Caco-2 (cell line): ENCODE measurements around the gene CEP120. TPM values are rescaled to one million over a fixed set of nuclear protein-coding genes. Genes with fewer than 3 reads are reported as not detected.
"Not testable (repeated sequence)": the region's sequence is repeated elsewhere in the genome, so short reads cannot be mapped to it uniquely, and the experiment has no call there.

Source experiments
- BruUV-seq: library from RNA; stranded (reverse); fragments of 400-500 nt; replicated peaks from 2 replicates; lab custom pipeline; 2021; lab: Mats Ljungman, UMichigan
- CTCF ChIA-PET: fragments of 300-600 bp; sonication (Branson Sonifier 250); formaldehyde crosslinking; loops from one replicate; lab custom pipeline; 2022; ENCODE audit warnings: antibody characterized with exemption; lab: Charles Lee
- POLR2A ChIA-PET: fragments of 300-600 bp; sonication (Branson Sonifier 250); formaldehyde crosslinking; loops from one replicate; lab custom pipeline; 2022; ENCODE audit warnings: antibody characterized with exemption; lab: Charles Lee
- DNase-seq, 2 experiments: peaks; one replicate each; pipeline versions ENCODE4 v3.0.0 to v3.0.0-alpha.2; 2020 to 2022
- H3K27me3 ChIP-seq: replicated peaks from 2 replicates; pipeline ENCODE4 v1.6.0; 2011; ENCODE audit warnings: low read length; ENCODE audit not compliant: control insufficient read depth, insufficient read depth
- H3K36me3 ChIP-seq: 2 replicates; pipeline ENCODE4 v1.5.1; 2011; ENCODE audit warnings: low read length; ENCODE audit not compliant: control insufficient read depth, insufficient read depth
- H3K4me1 ChIP-seq: fragments of 250-450 bp; sonication (Bioruptor Pico); 2 replicates; pipeline ENCODE4 v1.5.1; 2020; ENCODE audit warnings: mild to moderate bottlenecking
- H3K4me3 ChIP-seq: 2 replicates; pipeline ENCODE4 v1.5.1; 2011; ENCODE audit warnings: low read depth, mild to moderate bottlenecking, control low read depth, low read length
- H3K9me3 ChIP-seq: fragments of 250-450 bp; sonication (Bioruptor Pico); 2 replicates; pipeline ENCODE4 v1.5.1; 2020; ENCODE audit warnings: mild to moderate bottlenecking, moderate library complexity
- H3K27ac Mint-ChIP-seq: one replicate; pipeline ENCODE4 v1.8.0; 2022; ENCODE audit warnings: mixed read lengths; ENCODE audit not compliant: unreplicated experiment
- H3K27me3 Mint-ChIP-seq: one replicate; pipeline ENCODE4 v1.8.0; 2022; ENCODE audit warnings: mixed read lengths; ENCODE audit not compliant: insufficient read depth, unreplicated experiment
- H3K36me3 Mint-ChIP-seq: one replicate; pipeline ENCODE4 v1.8.0; 2022; ENCODE audit warnings: mild to moderate bottlenecking, mixed read lengths; ENCODE audit not compliant: insufficient read depth, unreplicated experiment
- H3K4me1 Mint-ChIP-seq: one replicate; pipeline ENCODE4 v1.8.0; 2022; ENCODE audit warnings: low read depth, mixed read lengths; ENCODE audit not compliant: unreplicated experiment
- H3K4me3 Mint-ChIP-seq: one replicate; pipeline ENCODE4 v1.8.0; 2022; ENCODE audit warnings: mild to moderate bottlenecking, moderate library complexity, mixed read lengths; ENCODE audit not compliant: unreplicated experiment
- H3K9me3 Mint-ChIP-seq: one replicate; pipeline ENCODE4 v1.8.0; 2022; ENCODE audit warnings: mixed read lengths; ENCODE audit not compliant: unreplicated experiment
- CTCF ChIP-seq, 2 experiments: fragments of 200-600 bp in 1 of 2; IDR thresholded peaks; 1 replicate in 1 of 2; 2 replicates in 1 of 2; pipeline versions ENCODE4 v1.5.1 to v1.8.0; 2011 to 2022; ENCODE audit warnings: antibody characterized with exemption in 1 of 2, control low read depth in 1 of 2, inconsistent platforms in 1 of 2, low read depth in 1 of 2, low read length in 1 of 2, mild to moderate bottlenecking in 1 of 2, moderate library complexity in 1 of 2; ENCODE audit not compliant: insufficient read depth in 1 of 2, severe bottlenecking in 1 of 2, unreplicated experiment in 1 of 2
- intact Hi-C: fragments of 100-400 bp; cut with micrococcal nuclease; formaldehyde crosslinking; loops from one replicate; pipeline ENCODE4 v1.10.0; 2022; ENCODE audit not compliant: unreplicated experiment
- total RNA-seq: library from RNA; stranded (reverse); gene quantifications from 2 replicates; pipeline ENCODE4 v1.2.3, GENCODE V29; 2022

Gene CEP120
- total RNA-seq, 1 experiment from 2014 or later, result 25.8 TPM

GRCh38 chr5:123401320-123401719 lies 21.9 kb downstream of the CEP120 start:
- POLR2A ChIA-PET, result interaction anchor here (0.7 kb wide), 1 partner anchor 111 kb away, joined by 3 read pairs; the partner anchor contains the start of gene CSNK1G3
- H3K4me3 Mint-ChIP-seq, result no peak overlapping the region

GRCh38 chr5:123400870-123401291 lies 22.3 kb downstream of the CEP120 start:
- BruUV-seq, CTCF ChIA-PET, H3K27me3 ChIP-seq, H3K4me3 Mint-ChIP-seq, H3K4me1 ChIP-seq, DNase-seq, H3K9me3 ChIP-seq, H3K27ac Mint-ChIP-seq, intact Hi-C loops, H3K9me3 Mint-ChIP-seq, H3K36me3 ChIP-seq, H3K4me1 Mint-ChIP-seq, H3K27me3 Mint-ChIP-seq, H3K4me3 ChIP-seq: not testable (repeated sequence)
- peaks cover 38% of the 10 kb centered on the region for H3K36me3 Mint-ChIP-seq
- POLR2A ChIA-PET, result interaction anchor here (0.7 kb wide), 1 partner anchor 111 kb away, joined by 3 read pairs; the partner anchor contains the start of gene CSNK1G3

More at GRCh38 chr5:123401320-123401719, 21.9 kb downstream of the CEP120 start:
- CTCF ChIA-PET, result no interaction called here
- H3K27me3 ChIP-seq, result no peaks in the 10 kb centered on the region
- TF ChIP-seq CTCF (IDR thresholded peaks at IDR 0.05; ENCODE audit: insufficient read depth in 1 of 2, low read depth in 1 of 2, low read length in 1 of 2, severe bottlenecking in 1 of 2, unreplicated experiment in 1 of 2), result no peak
- no TSS peak for BruUV-seq
- peaks cover 43% of the 10 kb centered on the region for H3K36me3 Mint-ChIP-seq
- H3K27ac Mint-ChIP-seq, result no peak overlapping the region
- H3K4me1 ChIP-seq, result no peaks in the 10 kb centered on the region
- no peaks in the 10 kb centered on the region for H3K4me1 Mint-ChIP-seq
- no peak for DNase-seq
- intact Hi-C loops, result no loop called here
- no peaks in the 10 kb centered on the region for H3K27me3 Mint-ChIP-seq
- peaks cover 1% of the 10 kb centered on the region for H3K36me3 ChIP-seq
- H3K4me3 ChIP-seq, result no peak overlapping the region
- H3K9me3 Mint-ChIP-seq, result no peaks in the 10 kb centered on the region
- H3K9me3 ChIP-seq, result no peaks in the 10 kb centered on the region

- intact Hi-C loops, result no loop called here
- no peaks in the 10 kb centered on the region for H3K27me3 ChIP-seq
- BruUV-seq, result no TSS peak
- Mint-ChIP-seq H3K4me3 (no peak overlapping the region), H3K9me3 (no peaks in the 10 kb centered on the region), H3K36me3 (peaks cover 32% of the 10 kb centered on the region), H3K27ac (no peak overlapping the region), H3K4me1 (no peaks in the 10 kb centered on the region), H3K27me3 (no peaks in the 10 kb centered on the region)
- no peak for DNase-seq
- H3K4me1 ChIP-seq, result no peaks in the 10 kb centered on the region
- POLR2A ChIA-PET, result no interaction called here
- peaks cover 3% of the 10 kb centered on the region; the same call in 1 of the 2 replicates for H3K36me3 ChIP-seq
- TF ChIP-seq CTCF (IDR thresholded peaks at IDR 0.05; ENCODE audit: insufficient read depth in 1 of 2, low read depth in 1 of 2, low read length in 1 of 2, severe bottlenecking in 1 of 2, unreplicated experiment in 1 of 2), result no peak
- H3K4me3 ChIP-seq, result no peak overlapping the region
- H3K9me3 ChIP-seq, result no peaks in the 10 kb centered on the region
- CTCF ChIA-PET, result no interaction called here
Observed at GRCh38 chr5:123398058-123398733, 25.0 kb downstream of the CEP120 start.
